HG03378 (cell line): Measurements from ENCODE around the gene KLF6.

Experiments used
- ATAC-seq: cut with Tn5 transposase; IDR thresholded peaks from one replicate; pipeline ENCODE4 v1.9.1; 2021; ENCODE audit warnings: mild to moderate bottlenecking, moderate library complexity; ENCODE audit not compliant: unreplicated experiment

Gene KLF6

GRCh38 chr10:3757638-3758490 is 27.1 kb downstream of the KLF6 start:
- peak; percentile 88 for ATAC-seq

GRCh38 chr10:3757250-3757637 is 27.8 kb downstream of the KLF6 start:
- ATAC-seq, result no peak

GRCh38 chr10:3756360-3756740 is 28.7 kb downstream of the KLF6 start:
- ATAC-seq, result no peak

GRCh38 chr10:3755440-3756359 is 29.3 kb downstream of the KLF6 start:
- no peak for ATAC-seq

- no peak for ATAC-seq
Measured at GRCh38 chr10:3754727-3755439, 30.1 kb downstream of the KLF6 start.

GRCh38 chr10:3750854-3751253 is 34.2 kb downstream of the KLF6 start:
- ATAC-seq, result no peak

GRCh38 chr10:3750006-3750816 is 34.8 kb downstream of the KLF6 start:
- peak; percentile 18 for ATAC-seq

- ATAC-seq, result peak; percentile 44
Measured at GRCh38 chr10:3749600-3749999, 35.4 kb downstream of the KLF6 start.

- ATAC-seq, result no peak
Measured at GRCh38 chr10:3749011-3749410, 36.0 kb downstream of the KLF6 start.

- no peak for ATAC-seq
Measured at GRCh38 chr10:3748484-3748883, 36.5 kb downstream of the KLF6 start.

- no peak for ATAC-seq
Measured at GRCh38 chr10:3747984-3748383, 37.0 kb downstream of the KLF6 start.

- ATAC-seq, result no peak
Measured at GRCh38 chr10:3747248-3747960, 37.6 kb downstream of the KLF6 start.

GRCh38 chr10:3746634-3747033 is 38.4 kb downstream of the KLF6 start:
- no peak for ATAC-seq

- ATAC-seq, result no peak
Measured at GRCh38 chr10:3745521-3745920, 39.5 kb downstream of the KLF6 start.

GRCh38 chr10:3741688-3742461 is 43.1 kb downstream of the KLF6 start:
- ATAC-seq, result no peak

- ATAC-seq, result peak; percentile 60
Measured at GRCh38 chr10:3740157-3740871, 44.7 kb downstream of the KLF6 start.

GRCh38 chr10:3738855-3739350 is 46.1 kb downstream of the KLF6 start:
- no peak for ATAC-seq

GRCh38 chr10:3737864-3738263 is 47.1 kb downstream of the KLF6 start:
- ATAC-seq, result no peak
